NCI-H226 (cell line): ENCODE results near the gene OR52E5.

Experiments
- DNase-seq: peaks from one replicate; pipeline ENCODE4 v3.0.0-alpha.2; 2015

OR52E5 gene

GRCh38 chr11:5892908-5893307 lies at the start of gene OR52E5:
TSS of gene OR52E5 (plus strand) at chr11:5893208. CDS start at chr11:5900777, 7,569 bp downstream.
- no peak for DNase-seq

GRCh38 chr11:5846701-5847100 lies 46.3 kb upstream of the OR52E5 start:
- no peak for DNase-seq

GRCh38 chr11:5847711-5848110 lies 45.3 kb upstream of the OR52E5 start:
- DNase-seq, result no peak

- no peak for DNase-seq
Measured at GRCh38 chr11:5851002-5851401, 42.0 kb upstream of the OR52E5 start.

DNA sequence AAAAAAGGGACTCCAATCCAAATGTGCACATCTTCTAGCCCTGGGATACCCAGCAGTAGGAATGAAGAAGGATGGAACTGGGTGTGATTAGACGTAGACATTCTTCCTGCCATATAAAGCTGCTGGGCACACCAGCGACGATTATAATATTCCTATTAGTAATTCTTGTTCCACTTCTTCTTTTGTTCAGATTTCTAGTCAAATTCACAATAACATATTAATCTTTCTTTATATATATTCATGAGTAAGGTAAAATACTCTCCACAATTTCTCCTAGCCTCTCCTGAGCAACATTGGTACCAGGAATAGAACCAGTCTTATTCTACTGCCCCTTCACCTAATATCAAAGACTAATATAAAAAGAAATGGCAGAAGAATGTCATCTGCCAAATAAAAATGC lies 35.4 kb upstream of the OR52E5 start, which contains the start of gene OR52E8:
TSS of gene OR52E8 (minus strand) at position 101 of the 400 bp plus-strand sequence. CDS start at position 101, 0 bp downstream.
- DNase-seq, result no peak

DNA sequence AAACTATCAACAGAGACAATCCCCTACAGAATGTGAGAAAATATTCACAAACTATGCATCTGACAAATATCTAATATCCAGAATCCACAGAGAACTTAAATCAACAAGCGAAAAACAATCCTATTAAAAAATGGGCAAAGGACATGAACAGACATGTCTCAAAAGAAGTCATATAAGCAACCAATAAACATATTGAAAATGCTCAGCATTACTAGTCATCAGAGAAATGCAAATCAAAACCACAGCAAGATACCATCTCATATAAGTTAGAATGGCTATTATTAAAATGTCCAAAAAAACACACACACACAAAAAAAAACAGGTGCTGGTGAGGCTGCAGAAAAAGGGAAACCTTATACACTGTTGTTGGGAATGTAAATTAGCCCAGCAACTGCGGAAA lies 27.2 kb upstream of the OR52E5 start:
- DNase-seq, result no peak

GRCh38 chr11:5878564-5878963 lies 14.4 kb upstream of the OR52E5 start:
- no peak for DNase-seq

- DNase-seq, result no peak
Measured at GRCh38 chr11:5880329-5880728, 12.7 kb upstream of the OR52E5 start, which contains the start of gene OR52E4. TSS of gene OR52E4 (plus strand) at chr11:5880629. CDS start at chr11:5884293, 3,664 bp downstream.

DNA sequence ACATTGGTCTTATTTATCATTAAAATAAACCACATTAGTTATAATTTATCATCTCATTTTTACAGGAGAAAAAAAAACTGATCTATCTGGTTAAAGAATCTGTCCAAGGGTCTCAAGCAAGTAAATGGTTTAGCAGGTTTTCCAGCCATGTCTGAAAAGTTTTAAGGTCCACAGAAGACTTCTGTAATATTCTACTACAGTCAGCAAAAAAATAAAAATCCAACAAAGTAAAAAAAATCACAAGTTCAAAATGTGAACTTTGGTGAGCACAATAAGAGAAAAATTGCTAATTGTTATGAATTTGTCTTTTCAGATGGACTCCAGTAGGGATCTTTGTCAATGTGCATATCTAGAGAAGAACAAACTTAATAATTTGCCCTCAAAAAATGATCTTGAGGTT lies 11.3 kb upstream of the OR52E5 start:
- DNase-seq, result no peak

DNA sequence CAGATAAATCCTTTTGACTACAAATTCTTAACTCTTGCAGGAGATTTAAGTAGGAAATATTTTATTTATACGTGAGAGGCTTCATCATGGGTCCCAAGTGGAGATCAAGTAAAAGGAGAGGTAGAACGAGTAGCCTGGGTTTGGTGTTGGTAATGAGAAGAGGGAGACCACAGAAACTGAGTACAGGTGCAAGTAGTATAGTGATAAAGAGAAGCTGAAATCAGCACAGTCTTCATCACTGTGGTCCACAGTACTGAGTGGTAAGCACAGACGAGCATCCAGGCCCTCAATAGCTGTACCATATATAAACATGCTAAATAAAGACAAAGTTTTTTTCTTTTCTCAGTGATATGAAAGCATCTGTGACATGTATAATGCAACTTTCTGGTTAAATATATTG lies 5.8 kb upstream of the OR52E5 start:
- no peak for DNase-seq

- no peak for DNase-seq
Measured at GRCh38 chr11:5887661-5888060, 5.3 kb upstream of the OR52E5 start.

- no peak for DNase-seq
Measured at GRCh38 chr11:5891216-5891800, 1.7 kb upstream of the OR52E5 start.

DNA sequence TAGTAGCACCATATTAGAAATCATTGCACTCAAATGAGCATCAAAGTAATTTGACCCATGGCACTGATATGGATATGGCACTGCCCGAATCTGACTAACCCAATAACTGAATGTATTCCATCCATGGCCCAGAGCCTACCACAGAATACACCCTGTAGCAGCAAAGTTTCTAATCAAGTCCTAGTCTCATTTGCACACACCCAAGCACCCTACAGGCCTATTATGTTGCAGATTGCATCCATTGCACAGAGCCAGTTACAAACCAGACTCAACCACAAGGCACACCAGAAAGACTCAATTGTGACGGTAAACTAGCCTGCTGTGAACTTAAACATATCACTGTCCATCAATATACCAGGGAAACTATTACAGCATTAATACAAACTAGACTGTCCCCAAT lies 6.5 kb downstream of the OR52E5 start:
- no peak for DNase-seq

DNA sequence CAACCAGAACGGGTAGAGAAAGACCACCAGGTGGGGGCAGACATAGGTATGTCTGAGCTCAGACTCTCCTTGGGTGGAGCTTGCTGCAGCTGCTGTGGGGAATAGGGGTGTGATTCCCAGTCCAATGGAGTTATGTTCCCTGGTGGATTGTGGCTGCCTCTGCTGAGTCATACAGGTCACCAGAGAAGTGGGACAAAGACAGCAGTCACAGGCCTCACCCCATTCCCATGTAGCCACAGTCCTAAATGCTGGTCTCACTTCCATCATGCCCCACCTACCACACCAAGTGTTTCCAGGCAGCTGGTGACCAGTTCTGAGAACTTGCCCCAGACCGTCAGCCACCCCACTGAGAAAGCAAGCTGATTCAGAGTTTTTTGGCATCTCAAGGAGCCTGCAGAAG lies 17.5 kb downstream of the OR52E5 start:
- no peak for DNase-seq

DNA sequence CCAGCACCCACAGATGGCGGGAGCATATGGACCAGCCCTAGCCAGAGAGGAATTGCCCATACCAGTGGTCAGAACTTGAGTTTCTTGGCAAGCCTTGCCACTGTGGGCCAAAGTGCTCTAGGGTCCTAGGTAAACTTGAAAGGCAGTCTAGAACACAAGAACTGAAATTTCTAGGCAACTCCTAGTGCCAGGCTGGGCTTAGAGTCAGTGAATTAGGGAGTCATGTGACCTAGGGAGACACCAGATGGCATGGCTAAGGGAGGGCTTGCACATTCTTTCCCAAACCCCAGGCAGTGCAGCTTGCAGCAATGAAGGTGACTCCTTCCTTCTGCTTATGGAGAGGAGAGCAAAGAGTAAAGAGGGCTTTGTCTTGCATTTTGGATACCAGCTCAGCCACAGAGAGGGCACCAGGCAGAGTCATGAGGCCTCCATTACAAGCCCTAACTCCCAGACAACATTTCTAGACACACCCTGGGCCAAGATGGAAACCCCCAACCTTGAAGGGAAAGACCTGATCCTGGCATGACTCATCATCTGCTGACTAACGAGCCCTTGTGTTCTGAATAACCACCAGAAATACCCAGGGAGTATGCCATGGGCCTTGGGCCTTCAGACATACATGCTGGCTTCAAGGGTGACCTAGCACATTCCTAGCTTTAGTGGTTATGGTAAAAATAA lies 29.9 kb downstream of the OR52E5 start:
- DNase-seq, result peak; percentile 16

- no peak for DNase-seq
Measured at GRCh38 chr11:5923427-5923776, 30.4 kb downstream of the OR52E5 start.

DNA sequence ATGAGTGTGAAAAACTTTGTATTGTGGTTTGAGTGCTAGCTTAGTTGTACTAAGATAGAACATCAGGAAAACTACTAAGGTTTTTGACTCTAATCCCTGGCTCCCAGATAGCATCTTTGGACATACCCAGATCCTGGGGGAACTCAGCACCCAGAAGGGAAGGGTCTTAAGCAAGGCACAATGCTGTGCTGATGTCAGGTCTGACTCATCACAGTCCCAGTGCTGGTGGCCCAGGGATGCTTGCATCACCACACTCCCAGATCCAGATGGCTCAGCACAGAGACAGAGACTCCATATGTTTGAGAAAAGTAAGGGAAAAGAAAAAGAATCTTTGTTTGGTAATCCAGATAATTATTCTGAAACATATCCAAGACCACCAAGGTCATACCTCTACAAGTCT lies 30.8 kb downstream of the OR52E5 start:
- no peak for DNase-seq

- DNase-seq, result no peak
Measured at GRCh38 chr11:5928271-5928670, 35.3 kb downstream of the OR52E5 start.

GRCh38 chr11:5928811-5929210 lies 35.8 kb downstream of the OR52E5 start:
- no peak for DNase-seq

DNA sequence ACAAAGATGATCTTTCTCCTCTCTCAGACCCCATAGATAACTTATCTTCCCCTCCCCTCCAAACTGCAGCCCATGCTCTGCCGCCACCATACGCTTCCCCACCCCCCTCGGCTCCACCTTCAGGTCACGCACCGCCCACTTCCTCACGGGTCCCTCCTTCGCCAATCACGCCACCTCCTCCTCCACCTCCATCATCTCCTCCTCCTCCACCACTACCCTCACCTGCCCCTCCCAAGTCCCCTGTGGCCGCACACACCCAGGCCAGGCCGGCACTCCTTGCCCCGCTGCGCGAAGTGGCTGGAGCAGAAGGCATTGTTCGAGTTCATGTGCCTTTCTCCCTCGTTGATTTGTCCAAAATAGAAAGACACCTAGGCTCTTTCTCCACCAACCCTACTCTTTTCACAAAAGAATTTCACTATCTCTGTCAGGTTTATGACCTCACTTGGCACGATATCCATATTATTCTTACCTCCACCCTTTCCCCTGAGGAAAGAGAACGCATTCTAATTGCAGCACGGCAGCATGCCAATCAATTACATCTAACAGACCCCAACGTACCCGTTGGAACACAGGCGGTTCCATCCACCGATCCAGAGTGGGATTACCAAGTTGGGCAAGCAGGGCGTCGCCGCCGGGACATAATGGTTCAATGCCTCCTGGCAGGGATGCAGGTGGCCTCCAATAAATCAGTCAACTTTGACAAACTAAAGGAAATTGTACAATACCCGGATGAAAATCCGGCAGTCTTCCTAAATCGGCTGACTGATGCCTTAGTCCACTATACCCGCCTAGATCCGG lies 36.8 kb downstream of the OR52E5 start:
- no peak for DNase-seq

DNA sequence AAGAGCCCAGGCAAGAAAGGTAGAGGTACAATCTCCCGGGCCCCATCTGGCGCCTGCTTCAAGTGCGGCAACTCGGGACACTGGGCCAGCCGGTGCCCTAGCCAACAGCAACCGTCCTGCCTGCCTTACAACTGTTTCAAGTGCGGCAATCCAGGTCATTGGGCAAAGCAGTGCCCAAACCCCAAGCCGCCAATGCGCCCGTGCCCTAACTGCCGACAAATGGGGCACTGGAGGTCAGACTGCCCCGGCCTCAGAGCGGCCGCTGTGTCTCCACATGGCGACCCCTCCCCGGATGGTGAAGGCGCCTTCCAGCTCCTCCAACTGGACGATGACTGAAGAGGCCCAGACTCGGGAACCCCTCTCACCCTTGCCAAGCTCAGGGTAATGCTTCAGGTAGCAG lies 37.6 kb downstream of the OR52E5 start:
- DNase-seq, result no peak

DNA sequence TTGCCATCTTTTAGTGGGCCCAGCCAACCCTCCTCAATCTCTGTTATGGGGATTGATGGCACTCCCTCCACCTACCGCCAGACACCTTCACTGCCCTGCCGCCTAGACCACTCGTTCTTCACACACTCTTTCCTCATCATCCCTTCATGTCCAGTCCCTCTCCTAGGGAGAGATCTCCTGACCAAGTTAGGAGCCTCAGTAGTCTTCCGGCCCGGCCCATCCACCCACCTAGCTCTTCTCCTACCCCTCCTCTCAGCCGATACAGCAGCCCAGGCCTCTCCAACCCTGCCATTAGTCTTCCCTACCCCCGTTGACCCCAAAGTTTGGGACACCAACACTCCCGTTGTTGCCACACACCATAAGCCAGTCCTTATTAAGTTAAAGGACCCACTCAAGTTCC lies 38.1 kb downstream of the OR52E5 start:
- DNase-seq, result no peak

DNA sequence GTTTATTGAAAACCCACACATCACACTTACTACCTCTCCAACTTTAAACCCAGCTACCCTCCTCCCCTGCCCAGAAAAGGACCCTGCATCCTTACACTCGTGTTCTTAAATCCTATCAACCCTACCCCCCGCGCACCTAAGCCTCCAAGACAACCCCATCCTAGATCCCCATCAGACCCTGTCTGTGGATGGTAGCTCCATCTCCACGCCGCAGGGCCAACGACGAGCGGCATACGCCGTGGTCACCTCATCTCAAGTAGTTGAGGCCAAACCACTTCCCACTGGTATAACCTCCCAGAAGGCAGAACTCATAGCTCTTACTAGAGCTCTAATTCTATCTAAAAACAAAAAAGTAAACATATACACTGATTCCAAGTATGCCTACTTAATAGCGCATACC lies 39.7 kb downstream of the OR52E5 start:
- DNase-seq, result no peak

- DNase-seq, result no peak
Measured at GRCh38 chr11:5933116-5933515, 40.1 kb downstream of the OR52E5 start.
